TTC549 (cell line): ENCODE data around the gene BTN3A1.
"Not testable (repeated sequence)": the region's sequence is repeated elsewhere in the genome, so short reads cannot be mapped to it uniquely, and the experiment has no call there.

Source experiments
- FAIRE-seq: peaks from 2 replicates; lab custom pipeline; 2012; peaks lifted over from hg19 to GRCh38; lab: Jason Lieb, UNC

Gene BTN3A1

DNA sequence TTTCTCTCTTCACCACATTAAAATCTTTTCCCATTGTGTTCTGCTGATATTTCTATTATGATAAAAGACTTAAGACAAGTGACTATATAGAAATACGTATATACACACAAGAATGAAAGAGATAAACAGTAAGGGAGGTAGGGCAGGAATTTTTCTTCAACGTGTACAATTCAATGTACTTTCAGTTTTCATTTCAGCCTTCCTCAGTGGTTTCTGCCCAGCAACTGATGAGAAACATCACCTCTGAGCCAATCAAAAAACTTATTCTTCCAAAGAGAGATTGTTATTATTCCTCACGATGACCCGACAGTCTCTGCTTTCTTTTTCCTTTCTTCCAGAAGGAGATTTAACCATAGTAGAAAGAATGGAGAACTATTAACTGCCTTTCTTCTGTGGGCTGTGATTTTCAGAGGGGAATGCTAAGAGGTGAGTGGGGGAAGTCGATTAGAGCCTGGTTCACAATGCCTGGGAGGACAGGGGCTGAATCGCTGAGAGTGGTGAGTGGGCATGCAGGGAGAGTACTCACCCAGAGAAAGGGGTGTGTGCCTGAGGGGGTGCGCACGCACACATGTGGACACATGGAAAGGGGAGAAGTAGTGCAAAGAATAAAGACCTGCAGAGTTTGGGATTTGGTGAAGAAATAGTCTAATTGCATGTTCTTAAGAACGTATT is at the start of gene BTN3A1:
BTN3A1 (plus strand) TSS at position 289 of the 672 bp plus-strand sequence. CDS start 3,289 bp downstream, outside the sequence.
- peak; percentile 89 for FAIRE-seq

DNA sequence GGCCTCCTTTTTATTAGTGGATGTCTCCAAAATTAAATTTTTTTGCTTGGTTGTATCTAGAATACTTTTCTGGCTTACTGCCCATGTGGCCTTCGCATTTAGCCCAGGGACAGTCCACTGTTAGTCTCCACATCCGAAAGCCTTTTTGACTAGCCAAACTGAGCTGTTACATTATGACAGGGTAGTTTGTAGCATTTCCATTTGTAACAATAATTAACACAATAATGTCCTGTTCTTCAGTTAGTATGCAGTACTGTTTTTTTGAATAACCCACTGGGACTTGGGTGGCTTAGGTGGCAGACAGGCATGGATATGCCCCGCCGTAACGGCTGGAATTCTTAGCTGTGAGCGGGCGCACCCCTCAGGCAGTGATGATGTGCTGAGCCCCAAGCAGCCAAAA is 49.8 kb upstream of the BTN3A1 start:
- no peak for FAIRE-seq

DNA sequence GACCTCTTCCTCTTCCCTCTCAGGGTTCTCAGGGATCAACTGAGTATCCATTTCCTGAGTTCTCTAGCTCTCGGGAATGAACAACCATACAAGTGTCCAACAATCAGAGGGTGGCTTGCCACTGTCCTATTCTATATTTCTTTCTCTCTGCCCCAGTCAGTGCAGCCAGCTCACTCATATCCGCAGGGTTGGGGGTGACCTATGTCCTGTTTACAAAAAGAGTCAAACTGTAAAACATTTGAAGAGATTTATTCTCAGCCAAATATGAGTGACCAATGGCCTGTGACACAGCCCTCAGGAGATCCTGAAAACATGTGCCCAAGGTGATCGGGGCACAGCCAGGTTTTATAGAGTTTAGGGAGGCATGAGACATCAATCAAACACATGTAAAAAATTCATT is 47.9 kb upstream of the BTN3A1 start:
- FAIRE-seq: no peak

DNA sequence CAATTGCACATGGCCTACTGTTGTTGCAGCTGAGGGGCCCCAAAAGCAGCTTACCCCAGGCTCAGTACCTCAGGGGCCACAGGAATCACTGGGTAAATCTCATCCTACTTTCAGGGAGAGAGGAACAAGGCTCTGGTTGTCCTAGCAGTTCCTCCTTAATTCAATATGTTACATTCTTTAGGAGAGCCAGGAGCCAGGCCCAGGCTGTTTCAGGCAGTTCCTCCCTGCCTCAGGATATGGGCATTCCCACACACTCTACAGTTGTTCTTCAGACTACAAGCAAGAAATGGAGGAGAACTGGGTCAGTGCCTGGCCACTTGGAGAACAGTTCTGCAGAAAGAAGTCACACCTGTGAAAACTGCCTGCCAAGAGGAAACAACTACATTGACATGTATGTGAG is 46.7 kb upstream of the BTN3A1 start:
- no peak for FAIRE-seq

DNA sequence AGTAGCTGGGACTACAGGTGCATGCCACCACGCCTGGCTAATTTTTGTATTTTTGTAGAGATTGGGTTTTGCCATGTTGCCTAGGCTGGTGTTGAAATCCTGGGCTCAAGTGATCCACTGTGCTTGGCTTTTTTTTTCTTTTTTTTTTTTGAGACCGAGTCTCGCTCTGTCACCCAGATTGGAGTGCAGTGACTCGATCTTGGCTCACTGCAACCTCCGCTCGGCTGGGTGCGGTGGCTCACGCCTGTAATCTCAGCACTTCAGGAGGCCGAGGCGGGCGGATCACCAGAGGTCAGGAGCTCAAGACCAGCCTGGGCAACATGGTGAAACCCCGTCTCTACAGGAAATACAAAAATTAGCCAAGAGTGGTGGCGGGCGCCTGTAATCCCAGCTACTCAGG is 44.5 kb upstream of the BTN3A1 start:
- not testable (repeated sequence) for FAIRE-seq

DNA sequence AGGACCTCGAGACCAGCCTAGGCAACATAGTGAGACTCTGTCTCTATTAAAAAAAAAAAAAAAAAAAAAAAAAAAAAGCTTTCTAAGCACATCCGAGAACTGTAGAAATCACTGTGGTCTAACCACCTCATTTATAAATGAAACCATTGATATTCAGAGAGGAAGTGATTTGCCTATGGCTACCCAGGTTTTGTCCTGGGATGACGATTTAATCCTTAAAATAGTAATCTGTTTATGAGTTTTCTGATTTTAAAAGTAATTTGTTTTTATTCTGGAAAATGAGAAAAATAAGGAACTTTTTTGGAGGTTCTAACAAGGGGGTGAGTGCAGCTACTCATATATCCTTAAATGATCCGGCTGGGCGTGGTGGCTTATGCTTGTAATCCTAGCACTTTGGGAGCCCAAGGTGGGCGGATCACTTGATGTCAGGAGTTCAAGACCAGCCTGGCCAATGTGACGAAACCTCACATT is 43.5 kb upstream of the BTN3A1 start:
- FAIRE-seq: no peak

DNA sequence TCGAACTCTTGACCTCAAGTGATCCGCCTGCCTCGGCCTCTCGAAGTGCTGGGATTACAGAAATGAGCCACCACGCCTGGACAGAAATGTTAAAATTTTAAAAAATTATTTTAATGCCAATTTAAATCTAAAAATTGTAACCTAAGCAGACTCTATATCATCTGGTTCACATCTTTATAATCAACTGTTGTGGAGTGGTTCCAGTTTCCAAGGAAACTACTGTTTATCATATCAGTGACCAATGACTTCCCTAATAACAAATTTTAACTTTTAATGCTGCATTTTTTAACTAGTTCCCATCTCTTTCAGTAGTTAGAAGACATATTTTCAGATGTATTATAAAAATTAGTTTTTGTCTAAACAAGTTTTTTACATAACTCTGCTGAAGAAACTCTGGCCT is 42.3 kb upstream of the BTN3A1 start:
- FAIRE-seq: no peak

DNA sequence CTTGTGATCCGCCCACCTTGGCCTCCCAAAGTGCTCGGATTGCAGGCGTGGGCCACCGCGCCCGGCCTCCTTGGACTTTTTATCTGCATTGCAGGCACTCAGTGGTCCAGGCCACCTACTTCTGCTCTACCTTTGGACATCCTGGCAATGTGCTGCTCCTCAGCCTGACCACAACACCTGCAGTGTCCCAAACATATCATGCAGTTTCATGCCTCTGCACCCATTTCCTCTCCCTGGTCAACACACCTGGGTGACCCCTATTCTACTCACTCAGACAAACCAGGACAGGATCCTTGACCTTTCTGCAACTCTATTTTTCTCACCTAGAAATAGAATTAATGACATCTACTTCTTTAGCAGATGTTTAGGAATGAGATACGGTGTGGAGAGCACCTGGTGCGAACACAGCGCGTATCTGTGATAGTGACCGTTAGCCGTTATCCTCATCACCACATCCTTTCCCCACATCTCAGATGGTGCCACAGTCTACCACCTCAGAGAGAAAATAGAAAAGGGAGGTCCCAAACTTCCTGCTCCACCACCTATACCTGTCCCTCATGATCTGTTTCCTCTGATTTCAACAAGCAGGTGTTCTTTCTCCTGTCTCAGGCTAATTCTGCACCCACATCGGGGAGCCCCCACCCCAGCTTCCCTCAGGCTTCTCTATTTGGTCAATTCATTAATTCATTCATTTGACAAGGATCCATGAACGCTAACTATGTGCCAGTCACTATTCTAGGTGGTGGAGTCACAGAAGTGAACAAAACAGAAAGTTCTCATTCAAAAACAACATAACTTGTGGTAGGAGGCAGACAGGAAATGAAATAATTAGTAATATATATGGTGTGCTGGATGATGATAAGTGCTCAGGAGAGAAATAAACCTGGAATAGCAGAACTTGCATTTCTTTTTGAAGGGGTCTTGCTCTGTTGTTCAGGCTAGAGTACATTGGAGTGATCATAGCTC is 41.3 kb upstream of the BTN3A1 start:
- FAIRE-seq: no peak

DNA sequence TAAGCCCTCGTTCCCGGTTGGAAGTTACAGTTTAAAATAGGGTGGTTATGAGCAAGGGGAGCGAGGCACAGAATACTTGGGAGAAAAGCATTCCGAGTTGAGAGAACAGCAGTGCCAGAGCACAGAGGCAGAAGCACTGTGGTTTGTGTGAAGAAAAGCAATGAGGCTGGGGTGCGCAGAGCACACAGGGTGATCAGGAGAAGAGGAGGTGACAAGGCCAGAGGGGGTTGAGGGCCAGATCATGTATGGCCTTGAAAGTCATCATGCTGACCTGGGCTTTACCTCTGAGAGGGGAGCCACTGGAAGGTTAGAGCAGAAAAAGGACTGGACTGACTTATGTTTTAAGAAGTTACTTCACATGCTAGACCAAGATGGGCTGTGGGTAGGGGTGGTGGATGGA is 40.5 kb upstream of the BTN3A1 start:
- no peak for FAIRE-seq

DNA sequence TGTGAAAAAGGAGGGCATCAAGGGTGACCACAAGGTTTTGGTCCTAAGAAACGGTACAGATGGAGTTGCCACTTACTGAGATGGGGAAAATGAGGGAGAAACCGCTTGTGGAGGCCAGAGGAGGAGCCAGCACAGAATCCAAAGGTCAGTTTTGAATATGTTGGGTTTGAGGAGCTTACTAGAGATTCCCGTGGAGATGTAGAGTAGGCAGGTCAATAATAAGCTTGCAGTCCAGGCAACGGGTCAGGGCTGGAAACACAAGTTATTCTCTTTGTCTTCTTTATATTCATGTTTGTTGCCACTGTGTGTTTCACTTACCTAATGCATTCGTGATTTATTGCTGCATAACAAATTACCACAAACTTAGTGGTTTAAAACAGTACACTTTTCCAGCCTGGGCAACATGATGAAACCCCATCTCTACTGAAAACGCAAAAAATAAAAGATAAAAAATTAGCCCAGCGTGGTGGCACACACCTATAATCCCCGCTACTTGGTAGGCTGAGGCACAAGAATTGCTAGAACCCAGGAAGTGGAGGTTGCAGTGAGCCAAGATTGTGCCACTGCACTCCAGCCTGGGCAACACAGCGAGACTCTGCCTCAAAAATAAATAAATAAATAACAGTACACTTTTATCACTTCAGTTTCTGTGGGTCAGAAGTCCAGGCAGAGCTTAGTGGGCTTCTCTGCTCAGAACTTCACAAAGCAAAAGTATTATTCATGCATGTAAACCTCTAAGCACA is 39.8 kb upstream of the BTN3A1 start:
- no peak for FAIRE-seq

DNA sequence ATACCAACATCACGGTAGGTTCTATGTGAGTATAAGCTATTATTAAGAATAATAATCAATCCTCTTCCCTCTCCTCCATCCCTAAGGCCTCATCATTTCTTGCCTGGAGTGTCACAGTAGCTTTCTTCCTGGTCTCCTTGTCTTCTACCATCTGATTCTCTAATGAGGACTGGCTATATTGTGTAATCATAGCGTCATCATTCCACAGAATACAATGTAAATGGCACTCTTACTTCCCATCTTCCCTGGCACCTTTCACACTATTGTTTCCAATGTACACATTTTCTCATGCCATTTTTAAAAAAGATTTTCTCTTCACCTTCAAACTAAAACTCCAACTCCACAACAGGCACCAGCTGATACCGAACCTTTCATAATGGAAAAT is 39.2 kb upstream of the BTN3A1 start:
- no peak for FAIRE-seq

DNA sequence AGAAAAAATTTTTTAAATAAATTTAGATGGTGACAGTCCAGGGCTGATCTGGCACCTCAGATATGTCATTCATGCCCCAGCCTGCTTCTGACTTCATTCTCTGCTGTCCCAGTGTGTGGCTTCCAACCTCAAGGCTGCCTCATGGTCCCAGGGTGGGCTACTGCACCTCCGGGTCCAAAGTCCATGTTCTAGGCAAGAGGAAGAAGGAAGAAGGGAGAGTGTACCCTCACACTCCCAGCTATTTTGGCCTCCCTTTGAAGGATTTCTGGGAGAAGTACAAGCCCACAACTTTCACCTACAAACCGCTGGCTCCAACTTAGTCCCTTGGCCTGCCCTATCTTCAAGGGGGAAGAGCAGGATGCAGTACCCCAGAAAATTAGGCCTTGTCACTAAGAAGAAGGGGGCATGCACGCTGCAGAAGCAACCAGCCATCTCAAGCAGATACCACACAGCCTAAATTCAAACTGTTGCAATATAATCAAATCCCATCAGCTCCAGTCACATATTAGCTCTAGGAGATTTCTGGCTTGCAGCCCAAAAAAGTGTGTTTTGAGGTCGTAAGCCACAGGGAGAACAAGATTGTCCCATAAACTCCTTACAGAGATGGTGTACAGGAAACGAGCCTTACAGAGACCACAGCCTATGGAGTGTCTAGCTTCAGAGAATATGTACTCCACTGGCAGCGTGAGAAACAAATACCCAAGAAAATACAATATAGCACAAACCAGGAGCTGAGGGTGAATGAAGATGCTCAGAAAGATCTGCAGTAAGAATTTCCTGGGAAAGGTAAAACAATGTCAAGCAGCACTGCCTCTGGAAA is 38.0 kb upstream of the BTN3A1 start:
- no peak for FAIRE-seq

DNA sequence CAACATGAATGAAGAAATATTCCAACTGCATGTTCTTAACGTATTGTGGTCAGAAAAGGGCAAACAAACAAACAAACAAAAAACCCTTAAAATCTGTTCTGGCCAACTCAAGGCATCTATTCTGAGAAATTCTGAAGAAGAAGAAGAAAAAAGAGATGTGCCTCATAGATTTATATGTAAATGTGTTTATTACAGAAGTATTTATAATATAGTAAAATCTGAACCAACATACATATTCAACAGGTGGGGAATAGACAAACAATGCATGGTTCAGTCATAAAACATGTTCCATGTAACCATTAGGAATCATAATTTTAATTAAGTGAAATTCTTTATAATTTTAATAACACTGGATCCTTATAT is 36.5 kb upstream of the BTN3A1 start:
- no peak for FAIRE-seq

DNA sequence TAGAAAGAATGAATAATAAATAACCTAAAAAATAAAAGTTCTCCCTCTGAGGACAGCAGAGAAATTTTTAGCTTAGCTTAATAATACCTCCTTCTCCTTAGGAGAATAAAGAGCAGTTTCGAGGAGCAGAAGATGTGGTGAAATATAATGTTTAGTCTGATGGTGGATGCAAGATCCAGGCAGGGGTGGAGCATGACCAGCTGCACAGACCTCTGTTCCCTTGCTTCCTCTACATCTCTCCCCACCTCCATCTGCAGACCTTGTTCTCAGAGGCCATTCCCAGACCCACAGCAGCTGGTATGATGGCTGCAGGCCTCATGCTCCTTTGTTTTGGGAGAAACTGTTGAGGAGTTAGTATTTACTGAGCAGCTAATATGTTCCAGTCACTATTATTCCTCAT is 35.6 kb upstream of the BTN3A1 start:
- FAIRE-seq: no peak

DNA sequence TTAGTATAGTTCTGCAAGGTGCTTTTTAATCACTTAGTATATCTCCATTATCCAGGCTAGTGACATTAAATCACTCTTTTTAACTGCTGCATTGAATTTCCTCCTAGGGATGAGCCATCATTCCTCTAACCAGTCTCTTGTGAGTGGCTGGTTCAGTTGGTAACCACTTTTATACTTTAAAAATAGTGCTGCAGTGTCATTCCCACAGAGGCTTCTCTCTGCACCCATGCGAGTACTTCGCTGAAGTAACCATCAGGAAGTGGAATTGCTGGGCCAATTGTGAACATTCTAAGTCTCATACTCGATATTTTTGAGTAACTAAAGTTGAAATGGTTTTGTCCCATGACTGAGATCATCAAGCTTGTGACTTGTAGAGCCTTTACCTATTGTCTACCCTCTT is 35.0 kb upstream of the BTN3A1 start:
- no peak for FAIRE-seq

DNA sequence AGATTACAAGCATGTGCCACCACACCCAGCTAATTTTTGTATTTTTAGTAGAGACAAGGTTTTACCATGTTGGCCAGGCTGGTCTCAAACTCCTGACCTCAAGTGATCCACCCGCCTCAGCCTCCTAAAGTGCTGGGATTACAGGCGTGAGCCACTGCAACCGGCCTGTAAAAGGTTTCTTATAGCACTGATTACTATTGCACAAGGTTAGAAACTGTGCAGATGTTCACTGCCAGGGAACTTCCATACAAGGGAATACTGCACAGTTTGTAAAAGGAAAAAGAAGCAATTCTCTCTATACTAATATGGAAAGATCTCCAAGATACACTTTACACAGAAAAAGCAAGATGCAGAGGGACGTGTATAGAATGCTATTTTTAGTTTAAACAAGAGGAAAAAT is 30.3 kb upstream of the BTN3A1 start:
- not testable (repeated sequence) for FAIRE-seq

DNA sequence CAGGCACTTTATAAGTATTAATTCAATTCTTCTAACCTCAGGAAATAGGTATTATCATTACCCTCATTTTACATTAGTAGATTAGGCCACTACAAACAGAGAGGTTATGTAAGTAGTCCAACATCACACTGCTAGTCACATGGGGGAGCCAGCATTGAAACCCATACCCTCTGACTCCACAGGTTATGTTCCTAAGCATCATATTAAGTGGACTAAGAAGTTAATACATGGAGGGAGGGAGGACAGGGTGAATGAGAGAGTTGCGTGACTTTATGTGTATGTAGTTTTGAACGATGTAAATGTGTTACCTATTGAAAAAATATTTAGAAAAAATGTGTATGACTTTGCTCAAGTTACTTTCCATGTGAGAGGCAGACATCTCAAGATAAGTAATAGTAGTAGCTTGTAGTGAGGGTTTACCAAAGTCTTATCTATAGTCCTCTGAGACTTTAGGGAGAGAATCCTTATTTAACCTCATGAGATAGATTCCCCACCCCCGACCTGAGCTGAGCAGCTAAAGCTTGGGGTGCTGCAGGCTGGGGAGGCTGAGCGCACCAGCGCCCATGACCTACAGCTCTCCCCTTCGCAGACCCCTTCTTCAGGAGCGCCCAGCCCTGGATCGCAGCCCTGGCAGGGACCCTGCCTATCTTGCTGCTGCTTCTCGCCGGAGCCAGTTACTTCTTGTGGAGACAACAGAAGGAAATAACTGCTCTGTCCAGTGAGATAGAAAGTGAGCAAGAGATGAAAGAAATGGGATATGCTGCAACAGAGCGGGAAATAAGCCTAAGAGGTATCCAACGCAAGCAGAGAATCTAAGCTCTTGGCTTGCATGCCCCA is 29.5 kb upstream of the BTN3A1 start:
- FAIRE-seq: no peak

DNA sequence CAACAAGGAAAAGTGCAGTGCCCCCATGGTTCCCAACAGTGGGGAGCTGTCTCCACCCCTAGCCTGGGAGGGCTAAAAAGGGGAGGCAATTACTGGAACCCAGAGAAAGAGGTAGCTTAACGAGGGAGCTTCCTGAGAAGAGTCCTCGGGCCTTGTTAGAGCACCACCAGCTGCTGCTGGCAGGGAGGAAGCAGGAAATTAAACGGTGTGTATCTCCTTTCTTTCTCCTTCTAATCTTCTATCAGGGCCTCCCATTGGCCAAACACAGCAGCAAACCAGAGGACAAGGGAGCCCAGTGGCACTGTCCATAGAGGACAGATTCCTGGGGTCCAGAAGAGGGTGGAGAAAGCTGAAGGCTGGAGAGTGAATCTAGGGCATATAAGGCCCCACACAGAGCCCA is 26.8 kb upstream of the BTN3A1 start:
- FAIRE-seq: no peak

DNA sequence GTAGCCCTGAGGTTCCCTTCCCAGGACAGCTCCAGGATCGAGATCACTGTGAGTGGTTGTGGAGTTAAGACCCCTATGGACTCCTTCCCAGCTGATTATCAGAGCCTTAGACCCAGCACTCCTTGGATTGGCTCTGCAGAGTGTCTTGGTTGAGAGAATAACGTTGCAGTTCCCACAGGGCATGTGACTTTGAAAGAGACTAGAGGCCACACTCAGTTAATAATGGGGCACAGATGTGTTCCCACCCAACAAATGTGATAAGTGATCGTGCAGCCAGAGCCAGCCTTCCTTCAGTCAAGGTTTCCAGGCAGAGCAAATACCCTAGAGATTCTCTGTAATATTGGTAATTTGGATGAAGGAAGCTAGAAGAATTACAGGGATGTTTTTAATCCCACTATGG is 24.4 kb upstream of the BTN3A1 start:
- FAIRE-seq: no peak

DNA sequence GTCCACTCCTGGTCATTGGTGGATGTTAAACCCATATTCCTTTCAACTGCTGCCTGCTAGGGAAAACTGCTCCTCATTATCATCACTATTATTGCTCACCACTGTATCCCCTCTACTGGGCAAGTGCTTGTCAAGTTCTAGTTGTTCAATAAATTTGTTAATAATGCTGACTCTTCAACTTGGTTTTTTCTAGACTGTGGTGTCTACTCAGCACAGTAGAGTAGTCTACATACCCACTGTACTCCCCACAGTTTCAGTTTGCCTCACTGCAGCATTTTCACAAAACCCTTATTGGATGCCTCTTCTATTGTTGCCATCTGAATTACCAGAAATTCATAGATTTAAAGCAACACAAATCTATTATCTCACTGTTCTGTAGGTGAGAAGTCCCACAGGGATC is 23.9 kb upstream of the BTN3A1 start:
- not testable (repeated sequence) for FAIRE-seq

DNA sequence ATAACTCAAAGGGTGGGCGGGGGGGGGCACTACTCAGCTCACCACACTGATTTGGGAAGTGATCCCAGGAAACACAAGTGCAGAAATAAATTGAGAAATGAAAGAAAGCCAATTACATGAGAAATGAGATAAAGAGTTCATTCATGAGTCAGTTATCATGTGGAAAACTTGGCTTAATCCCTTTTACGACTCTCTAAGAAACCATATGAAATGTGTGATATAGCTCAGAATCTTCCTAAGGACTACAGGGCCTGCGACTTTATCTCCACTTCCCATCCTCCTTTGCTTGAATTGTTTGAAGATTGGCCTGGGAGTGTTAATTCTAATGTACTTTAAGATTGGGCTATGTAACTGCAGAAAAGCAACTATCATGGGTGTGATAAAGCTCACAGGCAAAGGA is 22.8 kb upstream of the BTN3A1 start:
- FAIRE-seq: no peak
